ENCODE results near the gene CLPTM1. TPM values are rescaled to one million over a fixed set of nuclear protein-coding genes. Genes with fewer than 3 reads are reported as not detected.

CLPTM1 gene
- total and polyA plus RNA-seq, 2 donors from 2014 or later: 107 to 142 TPM

DNA sequence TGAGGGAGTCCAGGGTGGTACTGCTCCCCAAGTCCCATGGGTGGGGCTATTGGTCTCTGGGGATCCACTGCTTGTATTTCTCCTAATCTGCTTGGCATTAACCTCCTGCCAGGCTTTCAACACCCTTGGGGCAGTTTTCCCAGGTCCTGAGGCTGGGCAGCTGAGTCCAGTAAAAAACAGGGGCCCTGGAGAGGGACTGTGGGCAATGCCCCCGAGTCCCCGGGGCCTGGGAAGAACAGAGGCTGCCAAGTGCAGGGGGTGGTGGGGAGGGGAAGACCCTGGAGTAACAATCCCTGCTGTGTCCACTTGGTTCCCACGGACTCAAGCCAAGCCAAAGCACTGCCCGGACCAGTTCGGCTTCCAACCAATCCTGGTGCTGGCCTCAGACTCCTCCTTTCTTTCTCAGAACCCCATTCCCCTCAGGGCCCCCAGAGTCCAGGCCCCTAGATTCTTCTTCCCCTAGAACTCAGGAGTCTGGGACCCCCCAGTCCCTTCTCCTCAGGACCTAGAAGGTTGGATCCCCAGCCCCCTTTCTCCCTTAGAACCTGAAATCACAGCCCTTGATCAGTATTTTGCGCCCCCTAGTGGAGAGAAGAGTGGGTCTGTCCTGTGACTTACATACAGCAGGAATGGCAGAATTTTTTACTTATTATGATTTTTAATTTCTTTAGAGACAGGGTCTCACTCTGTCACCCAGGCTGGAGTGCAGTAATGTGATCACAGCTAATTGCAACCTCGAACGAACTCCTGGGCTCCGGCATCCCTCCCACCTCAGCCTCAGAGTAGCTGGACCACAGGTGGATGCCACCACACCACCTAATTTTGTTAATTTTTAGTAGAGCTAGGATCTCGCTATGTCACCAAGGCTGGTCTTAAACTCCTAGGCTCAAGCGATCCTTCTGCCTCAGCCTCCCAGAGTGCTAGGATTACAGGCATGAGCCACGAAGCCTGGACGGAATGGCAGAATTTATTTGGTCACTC lies 3.7 kb upstream of the CLPTM1 start:
- H3K36me3 ChIP-seq (ENCODE audit: control insufficient read depth in 2 of 3, insufficient read depth in 3 of 3, low read length in 3 of 3): no peaks in the 10 kb centered on the region
- H3K4me1 ChIP-seq (ENCODE audit: control insufficient read depth in 2 of 3, insufficient read depth in 2 of 3, low read depth in 1 of 3, low read length in 3 of 3): peaks cover 0 to 18% (median 10%) of the 10 kb centered on the region in 3 donors
- H3K27me3 ChIP-seq (ENCODE audit: control insufficient read depth, insufficient read depth, low read length): no peaks in the 10 kb centered on the region
- TF ChIP-seq, protein P1, sequence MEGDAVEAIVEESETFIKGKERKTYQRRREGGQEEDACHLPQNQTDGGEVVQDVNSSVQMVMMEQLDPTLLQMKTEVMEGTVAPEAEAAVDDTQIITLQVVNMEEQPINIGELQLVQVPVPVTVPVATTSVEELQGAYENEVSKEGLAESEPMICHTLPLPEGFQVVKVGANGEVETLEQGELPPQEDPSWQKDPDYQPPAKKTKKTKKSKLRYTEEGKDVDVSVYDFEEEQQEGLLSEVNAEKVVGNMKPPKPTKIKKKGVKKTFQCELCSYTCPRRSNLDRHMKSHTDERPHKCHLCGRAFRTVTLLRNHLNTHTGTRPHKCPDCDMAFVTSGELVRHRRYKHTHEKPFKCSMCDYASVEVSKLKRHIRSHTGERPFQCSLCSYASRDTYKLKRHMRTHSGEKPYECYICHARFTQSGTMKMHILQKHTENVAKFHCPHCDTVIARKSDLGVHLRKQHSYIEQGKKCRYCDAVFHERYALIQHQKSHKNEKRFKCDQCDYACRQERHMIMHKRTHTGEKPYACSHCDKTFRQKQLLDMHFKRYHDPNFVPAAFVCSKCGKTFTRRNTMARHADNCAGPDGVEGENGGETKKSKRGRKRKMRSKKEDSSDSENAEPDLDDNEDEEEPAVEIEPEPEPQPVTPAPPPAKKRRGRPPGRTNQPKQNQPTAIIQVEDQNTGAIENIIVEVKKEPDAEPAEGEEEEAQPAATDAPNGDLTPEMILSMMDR (IDR thresholded peaks at IDR 0.05; ENCODE audit: borderline replicate concordance, extremely low read depth, insufficient read depth): peak; percentile 79
- peak in 4 of 5 donors; percentile 68 to 94 (median 78) for DNase-seq
- intact Hi-C loops (cut with DNase I): loop anchor here (5.0 kb wide), 1 partner anchor 44 kb away; the partner anchor contains the start of gene APOE
- H3K9ac ChIP-seq (ENCODE audit: low read length in 3 of 3): peak overlapping the region in 1 of 3 donors; percentile 7
- no peak for FAIRE-seq
- no peak overlapping the region for H3K27ac ChIP-seq (ENCODE audit: low read depth in 2 of 2, low read length in 2 of 2)
- H3K4me3 ChIP-seq (ENCODE audit: low read length in 3 of 3): no peak overlapping the region
- no peaks in the 10 kb centered on the region for H3K9me3 ChIP-seq (ENCODE audit: control insufficient read depth in 2 of 3, insufficient read depth in 1 of 3, low read length in 3 of 3)

DNA sequence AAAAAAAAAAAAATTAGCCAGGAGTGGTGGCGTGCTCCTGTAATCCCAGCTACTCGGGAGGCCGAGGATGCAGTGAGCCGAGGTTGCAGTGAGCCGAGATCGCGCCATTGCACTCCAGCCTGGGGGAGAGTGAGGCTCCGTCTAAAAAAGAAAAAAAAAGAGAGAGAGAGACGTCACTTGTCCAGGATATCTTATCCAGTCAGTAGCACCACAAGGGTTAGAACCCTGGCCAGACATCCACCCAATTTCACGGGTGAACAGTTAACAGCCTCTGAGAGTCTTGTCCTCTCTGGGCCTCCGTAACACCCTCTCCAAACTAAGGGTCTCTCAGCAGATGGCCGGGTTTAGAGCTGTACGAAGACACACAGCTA lies 917 bp upstream of the CLPTM1 start:
- TF ChIP-seq, protein P1 (IDR thresholded peaks at IDR 0.05; ENCODE audit: borderline replicate concordance, extremely low read depth, insufficient read depth): no peak
- H3K9ac ChIP-seq (ENCODE audit: low read length in 3 of 3): peak overlapping the region; percentile 89 to 96 (median 90)
- H3K27me3 ChIP-seq (ENCODE audit: control insufficient read depth, insufficient read depth, low read length): no peaks in the 10 kb centered on the region
- H3K4me3 ChIP-seq (ENCODE audit: low read length in 3 of 3): peak overlapping the region; percentile 90 to 97 (median 91)
- H3K36me3 ChIP-seq (ENCODE audit: control insufficient read depth in 2 of 3, insufficient read depth in 3 of 3, low read length in 3 of 3): no peaks in the 10 kb centered on the region
- intact Hi-C loops (cut with DNase I): loop anchor here (5.0 kb wide), 1 partner anchor 47 kb away; the partner anchor contains the start of gene APOE
- H3K9me3 ChIP-seq (ENCODE audit: control insufficient read depth in 2 of 3, insufficient read depth in 1 of 3, low read length in 3 of 3): no peaks in the 10 kb centered on the region
- peaks cover 0 to 32% (median 22%) of the 10 kb centered on the region in 3 donors for H3K4me1 ChIP-seq (ENCODE audit: control insufficient read depth in 2 of 3, insufficient read depth in 2 of 3, low read depth in 1 of 3, low read length in 3 of 3)
- no peak for FAIRE-seq
- no peak for DNase-seq
- H3K27ac ChIP-seq (ENCODE audit: low read depth in 2 of 2, low read length in 2 of 2): peak overlapping the region; percentile 92 to 94

DNA sequence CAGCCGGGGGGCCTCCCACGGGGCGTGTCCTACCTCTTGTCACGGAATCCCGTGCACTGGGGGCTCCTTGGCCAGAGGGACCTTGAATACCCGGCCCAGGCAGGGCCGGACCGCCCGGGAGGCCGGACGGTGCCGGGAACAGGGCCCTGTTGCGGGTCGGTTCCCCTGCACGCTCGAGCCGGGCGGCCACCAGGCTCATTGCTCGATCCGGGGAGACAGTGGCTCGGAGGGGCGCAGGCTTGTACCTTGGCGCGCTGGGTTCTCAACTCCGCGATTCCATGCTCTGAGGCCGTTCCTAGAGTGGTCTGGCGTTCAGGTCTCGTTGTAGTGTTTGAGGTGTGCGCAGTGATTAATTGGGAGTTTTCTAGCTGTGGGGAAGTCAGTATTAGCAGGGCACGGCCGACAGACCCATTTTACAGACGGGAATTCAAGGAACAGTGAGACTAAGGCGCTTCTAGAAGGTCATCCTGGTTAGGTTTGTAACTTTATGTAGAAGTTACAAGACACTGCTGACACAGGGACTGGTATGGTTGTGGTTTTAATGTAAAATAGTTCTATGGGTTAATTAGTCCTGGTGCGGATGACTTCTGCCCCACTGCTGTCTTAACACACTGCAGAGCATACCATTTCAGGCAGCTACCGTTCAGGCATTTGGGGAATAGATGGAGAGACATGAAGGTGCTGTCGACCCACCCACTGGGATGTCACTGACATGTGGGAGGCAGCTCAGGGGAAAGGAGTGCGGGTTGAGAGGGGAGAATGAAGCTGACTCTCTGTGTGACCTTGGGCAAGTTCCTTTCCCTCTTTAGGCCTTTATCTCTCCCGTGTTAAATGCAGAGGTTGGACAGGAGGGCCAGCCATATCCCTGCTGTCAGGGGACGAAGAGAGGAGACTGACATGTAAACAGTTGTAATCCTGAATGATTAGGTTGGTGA lies 592 bp downstream of the CLPTM1 start:
- H3K36me3 ChIP-seq (ENCODE audit: control insufficient read depth in 2 of 3, insufficient read depth in 3 of 3, low read length in 3 of 3): peaks cover 0 to 5% (median under 1%) of the 10 kb centered on the region in 3 donors

More for the DNA sequence above, 592 bp downstream of the CLPTM1 start:
- TF ChIP-seq, protein P1 (IDR thresholded peaks at IDR 0.05; ENCODE audit: borderline replicate concordance, extremely low read depth, insufficient read depth): no peak
- peak overlapping the region; percentile 91 to 97 (median 97) for H3K4me3 ChIP-seq (ENCODE audit: low read length in 3 of 3)
- DNase-seq: peak in 1 of 5 donors; percentile 13
- no peaks in the 10 kb centered on the region for H3K9me3 ChIP-seq (ENCODE audit: control insufficient read depth in 2 of 3, insufficient read depth in 1 of 3, low read length in 3 of 3)
- intact Hi-C loops (cut with DNase I): no loop called here
- H3K27me3 ChIP-seq (ENCODE audit: control insufficient read depth, insufficient read depth, low read length): no peaks in the 10 kb centered on the region
- no peak for FAIRE-seq
- peaks cover 0 to 34% (median 22%) of the 10 kb centered on the region in 3 donors for H3K4me1 ChIP-seq (ENCODE audit: control insufficient read depth in 2 of 3, insufficient read depth in 2 of 3, low read depth in 1 of 3, low read length in 3 of 3)
- peak overlapping the region; percentile 93 to 99 (median 96) for H3K9ac ChIP-seq (ENCODE audit: low read length in 3 of 3)
- H3K27ac ChIP-seq (ENCODE audit: low read depth in 2 of 2, low read length in 2 of 2): peak overlapping the region; percentile 54 to 70

Measured in kidney (tissue), 14 donors.